ENCODE measurements around the gene EFNA2.

EFNA2 gene

GRCh38 chr19:1284979-1285736, 515 bp upstream of the EFNA2 start:
- DNase-seq = no peak

DNA sequence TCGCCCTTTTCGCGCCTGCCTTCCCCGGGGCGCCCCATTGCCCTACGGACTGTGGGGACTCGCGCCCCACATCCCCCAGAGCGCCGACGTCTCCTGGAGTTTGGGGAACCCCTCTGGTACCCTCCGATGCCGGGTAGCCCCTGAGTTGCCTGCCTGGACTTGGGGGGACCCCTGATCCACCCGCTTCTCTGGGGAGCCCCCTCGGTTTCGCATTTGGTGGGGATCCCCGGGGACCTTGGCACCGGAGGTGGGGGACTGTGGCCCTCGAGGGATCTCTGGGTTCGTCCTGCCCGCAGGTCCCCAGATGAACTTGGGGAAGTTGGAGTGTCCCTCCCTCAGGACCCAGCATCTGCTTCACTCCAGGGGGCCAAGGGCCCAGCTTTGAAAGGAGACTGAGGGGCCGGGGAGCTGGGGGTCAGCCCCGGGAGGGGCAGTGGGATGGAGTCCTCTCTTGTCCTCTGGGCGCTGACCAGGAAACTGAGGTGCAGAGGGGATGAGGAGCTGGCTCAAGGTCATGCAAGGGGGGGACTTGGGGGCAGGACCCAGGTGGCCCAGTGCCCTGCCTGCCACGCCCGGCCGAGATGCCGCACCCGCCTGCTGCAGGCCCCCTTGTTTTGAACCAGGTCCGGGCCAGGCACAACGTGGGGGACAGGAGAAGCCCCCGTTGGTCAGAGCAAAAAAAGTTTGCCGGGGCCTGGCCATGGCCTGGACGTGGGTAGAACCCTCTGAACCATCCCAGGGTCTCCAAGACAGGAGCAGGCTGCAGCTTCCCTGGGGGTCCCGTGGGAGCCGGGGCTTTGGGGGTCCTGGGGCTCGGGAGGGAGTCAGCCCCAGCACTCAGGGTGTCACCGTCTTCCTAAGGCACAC, 1.0 kb downstream of the EFNA2 start:
- no peak for DNase-seq

GRCh38 chr19:1287354-1288225, 1.9 kb downstream of the EFNA2 start:
- no peak for DNase-seq

DNA sequence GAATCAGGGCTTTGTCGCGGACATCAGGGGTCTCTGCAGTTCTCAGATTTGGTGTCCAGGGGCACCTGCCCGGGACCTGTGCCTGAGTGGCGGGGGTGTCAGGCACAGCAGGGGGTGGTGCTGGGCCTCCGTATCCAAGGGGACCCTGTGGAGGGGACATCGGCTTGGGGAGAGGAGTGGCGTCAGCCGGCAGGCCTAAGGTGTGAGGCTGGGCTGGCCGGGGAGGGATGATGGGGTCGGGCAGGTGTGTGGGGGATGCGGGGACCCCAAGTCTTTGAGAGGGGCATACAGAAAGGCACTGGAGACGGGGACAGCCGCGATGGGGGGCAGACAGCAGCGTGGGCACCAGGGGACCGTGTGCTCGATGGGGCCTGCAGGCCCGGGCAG, 2.5 kb downstream of the EFNA2 start:
- DNase-seq = no peak

DNA sequence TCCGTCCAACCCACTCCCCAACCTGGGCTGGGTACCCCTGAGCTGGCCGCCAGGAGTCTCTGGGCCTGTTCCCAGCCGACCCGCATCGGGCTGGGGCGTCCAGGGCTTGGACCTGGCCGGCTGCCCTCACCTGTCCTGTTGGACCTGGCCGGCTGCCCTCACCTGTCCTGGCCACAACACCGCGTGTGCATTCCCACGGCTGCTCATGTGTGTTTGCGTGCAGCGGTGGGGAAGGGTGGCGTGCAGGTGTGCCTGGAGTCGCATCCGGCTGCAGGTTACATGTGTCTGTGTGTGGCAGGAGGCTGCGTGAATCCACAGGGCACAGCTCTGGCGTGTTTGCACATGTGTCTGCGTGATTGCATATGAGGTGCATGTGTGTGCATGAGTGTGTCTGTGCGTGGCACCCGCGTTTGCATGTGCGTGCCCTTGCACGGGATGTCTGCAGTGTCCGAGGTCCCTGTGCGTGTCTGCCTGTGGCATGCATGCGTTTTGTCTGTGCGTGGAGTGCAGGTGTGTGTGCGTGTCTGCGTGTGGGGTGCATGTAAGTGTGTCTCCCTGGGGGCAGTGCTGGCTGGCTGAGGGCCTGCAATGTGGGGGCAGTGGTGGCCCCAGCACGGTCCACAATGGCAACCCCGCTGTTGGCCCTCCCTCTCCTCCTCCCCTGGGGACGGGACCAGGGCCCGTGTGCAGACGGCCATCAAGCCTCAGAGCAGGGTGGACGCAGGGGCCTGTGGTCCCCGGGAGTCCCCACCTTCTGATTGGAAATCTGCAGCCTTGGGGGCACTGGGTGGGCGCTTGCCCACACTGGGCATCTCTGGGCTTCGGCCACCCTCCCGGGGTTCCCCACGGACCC, 3.4 kb downstream of the EFNA2 start:
- DNase-seq = no peak

DNA sequence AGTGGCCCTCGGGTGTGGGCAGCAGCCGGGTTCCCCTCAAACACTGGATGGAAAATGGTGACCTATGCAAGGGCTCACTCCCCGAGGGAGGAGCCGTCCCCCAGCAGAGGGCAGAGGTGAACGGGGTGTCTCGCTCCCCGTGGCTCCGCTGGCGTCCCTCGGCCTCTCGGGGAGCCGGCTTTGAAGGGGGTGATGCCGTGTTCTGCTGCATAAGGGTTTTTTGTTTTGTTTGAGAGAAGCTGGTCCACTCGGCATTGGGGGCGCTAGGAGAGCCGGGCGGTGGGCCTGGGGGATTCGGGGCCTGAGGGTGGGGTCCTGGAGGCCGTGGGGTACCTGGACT, 4.0 kb downstream of the EFNA2 start:
- no peak for DNase-seq

DNA sequence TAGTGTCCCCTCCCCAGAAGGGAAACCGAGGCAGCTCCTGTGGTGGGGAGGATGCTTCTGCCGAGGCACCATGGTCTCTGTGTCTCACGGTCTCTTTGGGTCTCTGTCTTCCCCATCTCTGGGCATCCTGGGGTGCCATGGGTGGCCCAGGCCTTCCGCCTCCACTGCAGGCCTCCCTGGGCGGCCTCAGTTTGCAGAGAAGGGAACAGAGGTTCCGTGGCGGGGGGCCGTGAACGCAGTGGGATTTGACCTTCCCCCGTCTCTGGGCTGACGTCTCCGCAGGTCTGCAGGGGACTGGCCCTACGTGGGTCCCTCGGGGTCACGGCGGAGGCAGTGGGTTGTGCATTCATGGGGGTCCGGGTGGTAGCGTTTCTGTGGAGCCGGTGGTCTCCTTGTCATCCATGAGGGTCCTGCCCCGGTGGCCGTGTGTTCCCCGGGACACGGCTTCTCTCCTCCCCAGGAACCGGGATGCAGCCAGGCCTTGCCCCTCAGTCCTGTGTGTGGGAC, 4.6 kb downstream of the EFNA2 start:
- DNase-seq = no peak

DNA sequence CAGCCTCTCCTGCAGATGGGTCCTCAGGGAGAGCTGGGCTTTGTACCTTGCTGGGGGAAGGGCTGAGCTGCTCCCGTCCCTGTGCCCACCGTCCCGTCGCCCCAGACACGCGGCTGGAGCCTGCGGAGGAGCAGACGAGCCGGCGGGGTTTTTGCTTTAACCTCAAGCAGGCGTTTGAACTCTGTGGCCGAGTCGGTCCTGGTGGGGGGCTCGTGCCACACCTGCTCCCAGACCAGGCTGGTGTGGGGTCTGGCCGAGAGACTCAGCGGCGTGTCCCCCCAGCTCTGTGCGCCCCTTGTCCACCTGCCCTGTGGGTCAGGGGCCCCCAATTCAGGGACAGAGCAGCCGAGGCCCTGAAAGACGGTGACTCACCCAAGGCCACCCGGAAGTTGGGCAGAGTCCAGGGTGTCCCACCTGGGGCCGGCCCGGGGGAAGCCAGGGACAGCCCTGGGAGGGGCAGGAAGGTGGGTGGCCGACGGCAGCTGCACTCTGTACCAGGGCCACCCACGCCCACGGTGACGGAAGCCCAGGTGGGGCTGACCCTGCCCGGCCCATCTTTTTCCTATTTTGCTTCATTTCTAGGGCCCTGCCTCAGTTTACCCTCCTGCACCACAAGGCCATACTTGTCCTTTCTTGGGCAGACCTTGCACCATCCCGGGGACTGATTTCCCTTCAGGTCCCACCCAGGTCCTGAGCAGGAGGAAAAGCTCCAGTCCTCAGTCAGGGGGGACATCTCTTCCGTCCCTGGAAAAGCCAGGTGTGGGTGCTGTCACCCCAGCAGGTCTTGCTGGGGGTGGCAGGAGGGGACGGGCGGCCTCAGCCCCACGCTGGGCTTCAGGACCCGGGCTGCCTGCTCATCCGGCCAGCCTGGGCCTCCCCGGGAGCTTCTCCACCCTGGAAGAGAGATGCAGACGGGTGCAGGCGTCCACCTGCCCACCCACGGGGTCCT, 5.3 kb downstream of the EFNA2 start:
- DNase-seq = no peak

GRCh38 chr19:1291761-1292418, 6.2 kb downstream of the EFNA2 start:
- no peak for DNase-seq

GRCh38 chr19:1292419-1293151, 6.9 kb downstream of the EFNA2 start:
- DNase-seq = no peak

DNA sequence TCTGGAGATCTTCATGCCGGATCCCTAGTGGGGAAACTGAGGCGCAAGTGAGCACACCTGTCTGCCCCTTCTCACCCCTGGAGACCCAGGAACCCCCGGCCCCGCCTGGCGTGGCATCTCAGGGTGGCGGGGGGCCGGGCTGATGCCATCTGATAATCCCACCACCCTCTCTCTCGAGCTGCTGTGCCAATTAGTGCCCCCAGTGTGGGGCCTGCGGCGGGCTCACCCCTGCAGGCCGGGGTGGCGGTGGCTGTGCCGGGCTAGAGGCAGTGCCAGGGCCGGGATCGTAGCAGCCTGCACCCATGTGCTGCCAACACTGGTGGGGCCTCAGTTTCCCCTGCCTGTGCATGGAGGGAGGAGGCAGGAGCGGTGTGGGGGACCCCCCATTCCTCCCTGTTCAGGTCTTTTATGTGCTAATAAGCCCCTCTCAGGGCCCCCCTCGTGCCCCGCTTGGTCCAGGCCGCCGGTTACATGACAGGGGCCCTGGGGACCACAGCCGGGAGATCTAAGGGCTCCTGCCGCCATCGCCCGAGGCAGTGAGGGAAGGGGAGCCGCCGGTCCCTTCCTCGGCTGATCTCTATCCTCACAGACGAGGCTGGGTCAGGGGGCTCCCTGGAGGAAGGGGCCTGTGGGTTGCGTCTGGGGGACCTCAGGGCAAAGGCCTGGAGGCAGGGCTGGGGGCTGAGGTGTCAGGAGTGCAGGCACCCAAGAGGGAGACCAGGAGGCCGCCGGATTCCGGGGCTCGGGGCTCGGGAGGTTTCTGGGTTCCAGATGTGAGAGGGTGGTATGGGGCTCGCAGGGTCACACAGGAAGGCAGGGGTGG, 8.3 kb downstream of the EFNA2 start:
- DNase-seq = no peak

DNA sequence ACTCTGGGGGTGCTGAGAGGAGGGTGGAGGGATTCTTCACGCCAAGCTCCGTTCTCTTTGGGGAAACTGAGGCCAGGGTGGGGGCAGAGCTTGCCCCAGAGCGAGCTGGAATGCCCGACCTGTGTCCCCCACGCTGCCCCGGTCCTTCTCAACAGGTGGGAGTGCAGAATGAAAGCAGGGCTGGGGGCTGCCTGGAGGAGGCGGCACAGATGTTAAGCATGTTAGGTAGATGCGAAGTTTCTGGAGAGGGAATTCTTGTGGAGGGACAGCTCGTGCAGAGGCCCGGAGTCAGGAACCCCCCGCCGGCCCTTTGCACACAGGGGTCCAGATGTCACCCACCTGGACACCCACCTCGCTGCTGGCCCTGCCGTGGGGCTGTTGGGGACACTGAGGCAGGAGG, 9.0 kb downstream of the EFNA2 start:
- DNase-seq = no peak

DNA sequence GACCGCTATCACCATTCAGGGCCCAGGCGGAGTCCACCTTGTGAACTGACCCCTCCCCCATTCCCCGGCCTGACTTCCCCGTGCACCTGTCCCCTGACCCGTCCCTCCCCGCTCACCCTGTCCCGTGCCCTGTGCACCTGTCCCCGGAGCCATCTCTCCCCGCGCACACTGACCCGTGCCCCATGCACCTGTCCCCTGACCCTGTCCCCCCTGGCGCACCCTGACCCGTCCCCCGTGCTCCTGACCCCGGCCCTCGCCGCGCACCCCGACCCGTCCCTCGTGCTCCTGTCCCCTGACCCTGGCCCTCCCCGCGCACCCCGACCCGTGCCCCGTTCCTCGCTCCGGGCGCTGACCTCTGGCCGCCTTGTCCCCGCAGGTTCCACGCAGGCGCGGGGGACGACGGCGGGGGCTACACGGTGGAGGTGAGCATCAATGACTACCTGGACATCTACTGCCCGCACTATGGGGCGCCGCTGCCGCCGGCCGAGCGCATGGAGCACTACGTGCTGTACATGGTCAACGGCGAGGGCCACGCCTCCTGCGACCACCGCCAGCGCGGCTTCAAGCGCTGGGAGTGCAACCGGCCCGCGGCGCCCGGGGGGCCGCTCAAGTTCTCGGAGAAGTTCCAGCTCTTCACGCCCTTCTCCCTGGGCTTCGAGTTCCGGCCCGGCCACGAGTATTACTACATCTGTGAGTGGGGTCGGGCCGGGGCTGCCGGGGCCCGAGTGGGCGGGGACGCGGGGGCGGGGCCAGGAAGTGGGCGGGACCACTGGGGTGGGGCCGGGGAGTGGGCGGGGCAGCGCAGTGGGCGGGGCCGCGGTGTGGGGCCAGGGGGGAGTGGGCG, 9.7 kb downstream of the EFNA2 start:
- DNase-seq = no peak

GRCh38 chr19:1296078-1296477, 10.4 kb downstream of the EFNA2 start:
- no peak for DNase-seq

DNA sequence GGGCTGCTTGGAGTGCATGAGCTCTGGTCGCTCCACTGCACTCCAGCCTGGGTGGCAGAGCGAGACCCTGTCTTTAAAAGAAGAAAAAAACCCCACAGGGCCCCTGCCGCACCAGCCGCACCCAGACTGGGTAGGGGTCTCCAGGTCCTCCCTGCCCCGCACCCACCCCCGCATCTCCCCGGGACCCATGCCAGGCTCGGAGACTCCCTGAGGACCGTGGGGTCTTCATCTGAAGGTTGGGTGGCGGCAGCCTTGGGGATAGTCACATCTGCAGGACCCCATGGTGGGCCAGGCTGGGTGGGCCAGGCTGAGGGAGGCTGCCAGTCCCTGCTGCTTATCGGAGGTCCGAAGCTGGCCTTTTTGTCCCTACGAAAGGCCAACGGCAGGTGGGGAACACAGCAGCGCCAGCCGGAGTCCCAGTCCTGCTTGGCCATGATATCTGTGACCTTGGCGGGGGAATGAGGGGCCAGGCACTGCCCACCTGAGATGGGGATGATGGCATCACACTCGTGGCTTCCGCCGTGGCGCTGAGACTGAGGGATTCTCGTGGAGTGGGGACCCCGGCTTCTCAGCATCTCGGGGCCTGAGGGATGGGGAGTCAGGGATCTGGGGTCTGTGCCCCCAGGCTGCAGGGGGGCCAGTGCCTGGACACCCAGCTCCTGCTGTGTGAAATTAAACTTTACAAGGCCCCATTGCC, 11.1 kb downstream of the EFNA2 start:
- no peak for DNase-seq

DNA sequence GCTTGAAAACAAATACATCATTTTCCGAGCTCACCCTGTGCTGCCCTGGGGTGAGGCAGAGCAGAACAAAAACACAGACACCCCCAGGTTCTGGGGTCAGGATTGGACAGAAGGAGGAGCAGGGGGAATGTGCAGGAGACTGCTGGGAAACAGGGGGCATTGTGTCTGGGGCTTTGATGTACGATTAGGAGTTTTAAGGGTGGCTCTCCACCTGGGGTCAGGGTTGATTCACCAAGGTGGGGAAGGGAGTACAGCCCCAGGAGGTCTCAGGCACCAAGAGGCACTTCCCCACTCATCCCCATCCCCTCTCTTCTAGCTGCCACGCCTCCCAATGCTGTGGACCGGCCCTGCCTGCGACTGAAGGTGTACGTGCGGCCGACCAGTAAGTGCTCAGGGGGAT, 12.6 kb downstream of the EFNA2 start:
- DNase-seq = no peak

GRCh38 chr19:1299801-1300200, 14.1 kb downstream of the EFNA2 start:
- DNase-seq = no peak

Measured in left hindlimb (tissue), 1 donor.